GM19455 (cell line): ENCODE results near the gene SEPTIN14.
"Not testable (repeated sequence)": the region's sequence is repeated elsewhere in the genome, so short reads cannot be mapped to it uniquely, and the experiment has no call there.

ENCODE experiments used
- ATAC-seq: cut with Tn5 transposase; IDR thresholded peaks from one replicate; pipeline ENCODE4 v1.9.1; 2021; ENCODE audit not compliant: unreplicated experiment

The SEPTIN14 gene

GRCh38 chr7:55785444-55785843 is 77.1 kb downstream of the SEPTIN14 start:
- ATAC-seq = not testable (repeated sequence)

GRCh38 chr7:55784151-55784550 is 78.4 kb downstream of the SEPTIN14 start:
- no peak for ATAC-seq

DNA sequence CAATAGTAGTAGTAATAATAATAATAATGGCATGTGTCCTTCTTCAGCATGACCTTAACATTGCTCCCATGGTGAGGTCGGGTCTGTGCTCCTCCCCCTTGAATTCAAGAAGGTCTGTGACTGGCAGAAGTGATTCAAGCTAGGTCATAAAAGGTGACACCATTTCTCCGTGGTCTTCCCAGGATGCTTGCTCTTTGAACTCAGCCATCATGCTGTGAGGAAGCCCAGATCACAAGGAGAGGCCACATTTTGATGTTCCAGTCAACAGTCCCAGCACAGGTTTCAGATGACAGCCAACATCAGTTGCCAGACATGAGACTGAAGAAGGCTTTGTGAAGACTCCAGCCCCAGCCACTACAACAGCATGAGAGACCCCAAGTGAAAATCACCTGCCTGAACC is 83.9 kb downstream of the SEPTIN14 start:
- no peak for ATAC-seq

DNA sequence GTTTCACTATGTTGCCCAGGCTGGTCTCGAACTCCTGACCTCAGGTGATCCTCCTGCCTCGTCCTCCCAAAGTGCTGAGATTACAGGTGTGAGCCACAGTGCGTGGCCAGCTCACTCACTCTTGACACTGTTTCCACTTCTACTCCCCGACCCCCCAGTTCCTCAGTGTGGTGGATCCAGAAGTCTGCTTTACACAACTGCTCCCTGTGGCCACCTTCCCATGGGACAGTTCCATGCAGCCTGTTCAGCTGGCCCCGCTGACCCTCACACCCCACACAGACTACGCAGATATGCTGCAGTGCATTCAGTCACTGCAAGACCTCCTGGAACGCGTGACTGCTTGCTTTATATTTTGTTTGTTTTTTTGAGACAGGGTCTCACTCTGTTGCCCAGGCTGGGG is 86.4 kb downstream of the SEPTIN14 start:
- no peak for ATAC-seq

DNA sequence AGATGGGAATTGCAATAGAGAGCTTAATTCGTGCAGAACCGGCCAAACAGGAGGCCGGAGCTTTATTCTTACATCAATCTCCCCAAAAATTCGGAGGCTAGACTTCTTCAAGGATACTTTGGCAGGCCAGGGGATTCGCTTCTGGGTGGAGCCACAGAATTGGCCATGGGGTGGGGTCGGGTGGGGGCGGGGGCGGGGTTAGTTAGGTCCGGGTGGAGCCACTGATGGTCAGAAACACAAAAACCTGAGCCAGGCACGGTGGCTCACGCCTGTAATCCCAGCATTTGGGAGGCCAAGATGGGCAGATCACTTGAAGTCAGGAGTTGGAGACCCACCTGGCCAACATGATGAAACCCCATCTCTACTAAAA is 87.5 kb downstream of the SEPTIN14 start:
- ATAC-seq = no peak

GRCh38 chr7:55774327-55775050 is 88.1 kb downstream of the SEPTIN14 start:
- no peak for ATAC-seq

- ATAC-seq = no peak
These were observed 91.8 kb downstream of the SEPTIN14 start for GRCh38 chr7:55770778-55771177.

GRCh38 chr7:55753274-55753862 is 109.2 kb downstream of the SEPTIN14 start:
- not testable (repeated sequence) for ATAC-seq

GRCh38 chr7:55744706-55745105 is 117.8 kb downstream of the SEPTIN14 start:
- not testable (repeated sequence) for ATAC-seq
